CD14-positive monocyte (primary cell): ENCODE results near the gene HRH4. TPM values are rescaled to one million over a fixed set of nuclear protein-coding genes. Genes with fewer than 3 reads are reported as not detected.

ENCODE experiments used
- DNase-seq, 3 donors: peaks; one replicate each; pipeline ENCODE4 v3.0.0-alpha.2; 2011 to 2022
- H2AFZ ChIP-seq: 2 replicates; pipeline ENCODE4 v1.6.0; 2012; ENCODE audit warnings: mild to moderate bottlenecking, low read depth, low read length, inconsistent platforms; ENCODE audit not compliant: insufficient read depth, poor library complexity, severe bottlenecking
- H3K27ac ChIP-seq, 2 donors: 1 replicate in 1 of 2; 2 replicates in 1 of 2; pipeline ENCODE4 v1.5.1; 2012 to 2013; ENCODE audit warnings: low read length in 2 of 2, control low read depth in 1 of 2, inconsistent platforms in 1 of 2, low read depth in 1 of 2, mild to moderate bottlenecking in 1 of 2
- H3K27me3 ChIP-seq, 2 donors: one replicate each; pipeline versions ENCODE4 v1.6.0 to v1.6.1; 2011 to 2013; ENCODE audit warnings: low read length in 2 of 2; ENCODE audit not compliant: control insufficient read depth in 2 of 2, insufficient read depth in 2 of 2
- H3K36me3 ChIP-seq, 2 donors: replicated peaks in 1 of 2; 1 replicate in 1 of 2; 2 replicates in 1 of 2; pipeline versions ENCODE4 v1.5.1 to v1.6.1; 2012 to 2013; ENCODE audit warnings: low read length in 2 of 2, control low read depth in 1 of 2, inconsistent platforms in 1 of 2, mild to moderate bottlenecking in 1 of 2; ENCODE audit not compliant: insufficient read depth in 2 of 2, control insufficient read depth in 1 of 2
- H3K4me1 ChIP-seq, 2 donors: 1 replicate in 1 of 2; 2 replicates in 1 of 2; pipeline versions ENCODE4 v1.5.1 to v1.6.1; 2012 to 2013; ENCODE audit warnings: low read length in 2 of 2, control low read depth in 1 of 2, inconsistent platforms in 1 of 2, mild to moderate bottlenecking in 1 of 2, moderate library complexity in 1 of 2; ENCODE audit not compliant: insufficient read depth in 2 of 2, control insufficient read depth in 1 of 2
- H3K4me2 ChIP-seq: replicated peaks from 2 replicates; pipeline ENCODE3; 2012; ENCODE audit warnings: low read length, moderate library complexity, mild to moderate bottlenecking; ENCODE audit not compliant: poor library complexity, severe bottlenecking; ENCODE audit errors: extremely low read depth
- H3K4me3 ChIP-seq, 3 experiments: fragments of 200-600 bp in 1 of 3; sonication (generic) in 1 of 3; replicated peaks in 1 of 3; 1 replicate in 2 of 3; 2 replicates in 1 of 3; pipeline ENCODE4 v1.5.1; 2011 to 2013; ENCODE audit warnings: low read length in 3 of 3, mild to moderate bottlenecking in 3 of 3, control low read depth in 2 of 3, low read depth in 2 of 3, inconsistent platforms in 1 of 3, moderate library complexity in 1 of 3
- H3K79me2 ChIP-seq: 2 replicates; pipeline ENCODE4 v1.6.0; 2012; ENCODE audit warnings: mild to moderate bottlenecking, control low read depth, inconsistent platforms, low read length, moderate library complexity; ENCODE audit not compliant: insufficient read depth
- H3K9ac ChIP-seq: 2 replicates; pipeline ENCODE4 v1.6.0; 2017; ENCODE audit warnings: low read length, mild to moderate bottlenecking; ENCODE audit not compliant: insufficient read depth, poor library complexity, severe bottlenecking
- H3K9me3 ChIP-seq, 2 donors: replicated peaks in 1 of 2; 1 replicate in 1 of 2; 2 replicates in 1 of 2; pipeline versions ENCODE4 v1.5.1 to v1.6.1; 2012 to 2013; ENCODE audit warnings: low read length in 2 of 2, control low read depth in 1 of 2; ENCODE audit not compliant: control insufficient read depth in 1 of 2, insufficient read depth in 1 of 2
- H4K20me1 ChIP-seq: 2 replicates; pipeline ENCODE4 v1.6.0; 2012; ENCODE audit warnings: mild to moderate bottlenecking, low read length, control low read depth, moderate library complexity; ENCODE audit not compliant: insufficient read depth
- H3K27ac Mint-ChIP-seq, 7 donors: one replicate each; pipeline ENCODE4 v1.8.0; 2020; ENCODE audit warnings: mild to moderate bottlenecking in 7 of 7, mixed read lengths in 7 of 7, moderate library complexity in 6 of 7, inconsistent platforms in 2 of 7
- H3K27me3 Mint-ChIP-seq, 3 donors: one replicate each; pipeline ENCODE4 v1.8.0; 2021 to 2022; ENCODE audit warnings: low read depth in 3 of 3, mild to moderate bottlenecking in 3 of 3, mixed read lengths in 3 of 3, moderate library complexity in 3 of 3, inconsistent platforms in 1 of 3
- H3K36me3 Mint-ChIP-seq, 2 donors: one replicate each; pipeline ENCODE4 v1.8.0; 2020; ENCODE audit warnings: mixed read lengths in 2 of 2, inconsistent platforms in 1 of 2, mild to moderate bottlenecking in 1 of 2
- H3K4me1 Mint-ChIP-seq: one replicate; pipeline ENCODE4 v1.8.0; 2020; ENCODE audit warnings: mild to moderate bottlenecking, mixed read lengths
- H3K4me3 Mint-ChIP-seq, 2 donors: one replicate each; pipeline ENCODE4 v1.8.0; 2020; ENCODE audit warnings: mild to moderate bottlenecking in 2 of 2, mixed read lengths in 2 of 2, moderate library complexity in 1 of 2
- H3K9me3 Mint-ChIP-seq, 7 donors: one replicate each; pipeline ENCODE4 v1.8.0; 2020 to 2022; ENCODE audit warnings: mixed read lengths in 7 of 7, mild to moderate bottlenecking in 6 of 7, moderate library complexity in 6 of 7, inconsistent platforms in 2 of 7
- CTCF ChIP-seq: fragments of 200-600 bp; IDR thresholded peaks from one replicate; pipeline ENCODE4 v1.8.0; 2022; ENCODE audit warnings: antibody characterized with exemption, mild to moderate bottlenecking
- WGBS: methylation state at CpG from one replicate; pipeline ENCODE4 v1.1.5; 2013; ENCODE audit warnings: missing lambda C conversion rate; ENCODE audit not compliant: insufficient coverage; 5-methylcytosine and 5-hydroxymethylcytosine counted together
- intact Hi-C, 2 donors: fragments of 100-400 bp; cut with micrococcal nuclease; formaldehyde crosslinking; loops; one replicate each; pipeline versions ENCODE4 v1.15.0 to v1.15.1; 2023
- polyA plus RNA-seq, 3 donors: library from polyadenylated mRNA; depleted of rRNA in 1 of 3; unstranded in 2 of 3; stranded (reverse) in 1 of 3; fragments of 300-500 nt in 2 of 3; fragments of >200 nt in 1 of 3; fragmentation: Illumina TruSeq in 2 of 3; gene quantifications; 1 replicate in 2 of 3; 2 replicates in 1 of 3; pipeline ENCODE4 v1.2.3, GENCODE V29; 2012 to 2021
- small RNA-seq: library from RNA; depleted of rRNA; stranded (forward); fragments of <200 nt; gene quantifications from one replicate; pipeline ENCODE3, GENCODE V24; 2012; ENCODE audit warnings: low read depth; ENCODE audit not compliant: insufficient read length

The HRH4 gene
- polyA plus RNA-seq, 3 donors, result 0.10 TPM; not detected in 2

- Histone ChIP-seq H4K20me1 (no peaks in the 10 kb centered on the region), H2AFZ (no peak overlapping the region), H3K36me3 (no peaks in the 10 kb centered on the region), H3K4me3 (no peak overlapping the region), H3K27ac (no peak overlapping the region), H3K9ac (no peak overlapping the region), H3K4me2 (no peak overlapping the region), H3K79me2 (no peaks in the 10 kb centered on the region), H3K9me3 (no peaks in the 10 kb centered on the region), H3K4me1 (peaks cover 0 to 2% of the 10 kb centered on the region in 2 donors), H3K27me3 (no peaks in the 10 kb centered on the region)
- no peak for DNase-seq
- intact Hi-C loops, result no loop called here
- peaks cover 2% of the 10 kb centered on the region in 3 donors for H3K27me3 Mint-ChIP-seq
- no peak overlapping the region for H3K4me3 Mint-ChIP-seq
- peaks cover 0 to 2% (median 0%) of the 10 kb centered on the region in 7 donors for H3K9me3 Mint-ChIP-seq
- no peak overlapping the region for H3K27ac Mint-ChIP-seq
- no peaks in the 10 kb centered on the region for H3K36me3 Mint-ChIP-seq
- 100% methylated on average over 3 of the region's 14 CpGs for WGBS
- H3K4me1 Mint-ChIP-seq, result peaks cover 18% of the 10 kb centered on the region
- TF ChIP-seq CTCF, result no peak
Measured at GRCh38 chr18:24518596-24518995, 58.2 kb downstream of the HRH4 start.

Small RNA genes within 50 kb of the gene (small RNA-seq; reads per million reads assigned to genes)
- gene RF00019, result not detected

Other genes starting within 250 kb of the HRH4 start
- 1 to 10 TPM; 6.3 to 9.1 (median 7.1) TPM for gene OSBPL1A, start 62.8 kb upstream of the HRH4 start, polyA plus RNA-seq
- 10 to 100 TPM in 2 of 3 donors, 1 to 10 TPM in 1; 8.9 to 19.7 (median 15.8) TPM for gene IMPACT, start 34.0 kb upstream of the HRH4 start, polyA plus RNA-seq